SJSA1 (cell line): ENCODE results near the gene SPATA31C1. TPM values are rescaled to one million over a fixed set of nuclear protein-coding genes. Genes with fewer than 3 reads are reported as not detected.
"Not testable (repeated sequence)": the region's sequence is repeated elsewhere in the genome, so short reads cannot be mapped to it uniquely, and the experiment has no call there.

Experiments used
- DNase-seq, 2 experiments: peaks; one replicate each; pipeline ENCODE4 v3.0.0-alpha.2; 2015 to 2020; ENCODE audit warnings: low spot score in 2 of 2, low read depth in 1 of 2
- H3K27ac ChIP-seq: fragments of 250-450 bp; sonication (Bioruptor Pico); 2 replicates; pipeline ENCODE4 v1.5.1; 2020; ENCODE audit warnings: mild to moderate bottlenecking, moderate library complexity
- H3K27me3 ChIP-seq: fragments of 250-450 bp; sonication (Bioruptor Pico); replicated peaks from 2 replicates; pipeline ENCODE4 v1.5.1; 2020; ENCODE audit warnings: mild to moderate bottlenecking, moderate library complexity
- H3K36me3 ChIP-seq: fragments of 250-450 bp; sonication (Bioruptor Pico); 2 replicates; pipeline ENCODE4 v1.5.1; 2020; ENCODE audit warnings: mild to moderate bottlenecking
- H3K4me1 ChIP-seq: fragments of 250-450 bp; sonication (Bioruptor Pico); replicated peaks from 2 replicates; pipeline ENCODE4 v1.6.1; 2021; ENCODE audit warnings: mild to moderate bottlenecking
- H3K4me3 ChIP-seq: fragments of 250-450 bp; sonication (Bioruptor Pico); 2 replicates; pipeline ENCODE4 v1.5.1; 2020; ENCODE audit warnings: mild to moderate bottlenecking
- H3K9me3 ChIP-seq: fragments of 250-450 bp; sonication (Bioruptor Pico); replicated peaks from 2 replicates; pipeline ENCODE4 v1.5.1; 2020; ENCODE audit warnings: mild to moderate bottlenecking
- total RNA-seq: library from RNA; depleted of rRNA; stranded (reverse); fragments of >200 nt; shearing (Covaris generic); gene quantifications from 2 replicates; pipeline ENCODE4 v1.2.3, GENCODE V29; 2014; rRNA removed

Gene SPATA31C1
- total RNA-seq, result not detected in 2 replicates

DNA sequence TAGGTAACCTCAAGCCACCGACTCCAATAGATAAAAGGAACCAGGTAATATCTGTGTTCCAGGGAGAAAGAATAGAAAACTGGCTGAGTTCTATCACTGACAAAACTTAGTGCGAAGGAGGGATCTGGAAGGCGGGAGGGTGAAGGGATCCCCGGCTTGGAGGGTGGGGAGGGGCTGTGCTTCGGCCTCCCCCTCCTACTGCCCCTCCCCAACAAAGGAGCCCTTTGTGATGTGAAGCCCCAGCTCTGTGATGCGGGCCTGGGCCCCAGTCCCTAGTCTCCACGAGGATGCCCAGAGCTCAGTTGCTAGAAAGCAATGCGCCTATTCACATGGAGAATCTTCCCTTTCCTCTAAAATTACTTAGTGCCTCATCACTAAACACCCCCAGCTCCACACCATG is at the start of gene SPATA31C1:
Gene SPATA31C1 (plus strand): TSS at position 301 of the 400 bp plus-strand sequence.
- not testable (repeated sequence) for H3K4me1 ChIP-seq, H3K9me3 ChIP-seq, H3K4me3 ChIP-seq, H3K27me3 ChIP-seq, H3K27ac ChIP-seq, DNase-seq, H3K36me3 ChIP-seq

DNA sequence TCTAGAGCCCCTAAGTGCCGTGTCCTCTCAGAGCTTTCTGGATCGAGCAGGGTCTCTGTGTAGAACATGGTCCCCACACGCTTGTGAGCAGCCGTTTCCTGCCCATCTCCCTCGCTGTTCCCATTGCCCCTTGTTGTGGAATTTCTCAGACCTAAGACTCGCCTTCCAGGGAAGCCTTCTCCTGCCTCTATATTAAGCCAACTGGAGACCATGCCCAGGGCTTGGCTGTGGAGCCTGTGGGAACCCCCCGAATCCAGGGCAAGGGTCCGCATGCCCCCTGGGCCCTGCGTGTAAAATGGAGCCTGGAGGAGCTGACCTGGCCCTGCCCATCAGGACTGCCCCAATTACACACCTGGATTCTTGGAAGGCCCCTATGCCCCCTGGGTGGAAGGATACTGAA is 49.6 kb upstream of the SPATA31C1 start:
- no peak for DNase-seq
- H3K36me3 ChIP-seq, result no peaks in the 10 kb centered on the region
- H3K9me3 ChIP-seq, result no peaks in the 10 kb centered on the region
- no peak overlapping the region for H3K27ac ChIP-seq
- no peak overlapping the region for H3K4me3 ChIP-seq
- no peaks in the 10 kb centered on the region for H3K27me3 ChIP-seq
- H3K4me1 ChIP-seq, result peaks cover 23% of the 10 kb centered on the region

DNA sequence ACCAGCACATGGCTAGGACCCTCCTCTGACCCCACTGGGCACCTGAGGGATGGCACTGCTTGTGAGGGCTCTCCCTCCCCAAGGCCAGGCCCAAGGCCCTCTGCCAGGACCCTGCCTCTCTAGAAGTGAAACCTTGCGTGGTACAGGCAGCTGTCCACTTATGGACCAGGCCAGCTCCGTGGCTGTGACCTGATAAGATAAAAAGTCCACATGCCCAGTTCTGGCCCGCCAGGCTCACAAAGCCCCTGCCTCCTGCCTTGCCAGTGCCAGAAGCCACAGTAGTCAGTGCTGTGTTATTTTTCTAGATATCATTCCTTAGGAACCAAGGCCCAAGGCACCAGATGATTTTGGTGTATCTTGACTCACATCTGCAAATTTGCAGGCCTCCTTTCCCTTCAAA is 49.1 kb upstream of the SPATA31C1 start:
- no peaks in the 10 kb centered on the region for H3K27me3 ChIP-seq
- H3K27ac ChIP-seq, result no peak overlapping the region
- H3K36me3 ChIP-seq, result no peaks in the 10 kb centered on the region
- DNase-seq, result no peak
- H3K4me3 ChIP-seq, result no peak overlapping the region
- H3K9me3 ChIP-seq, result no peaks in the 10 kb centered on the region
- H3K4me1 ChIP-seq, result peaks cover 25% of the 10 kb centered on the region

DNA sequence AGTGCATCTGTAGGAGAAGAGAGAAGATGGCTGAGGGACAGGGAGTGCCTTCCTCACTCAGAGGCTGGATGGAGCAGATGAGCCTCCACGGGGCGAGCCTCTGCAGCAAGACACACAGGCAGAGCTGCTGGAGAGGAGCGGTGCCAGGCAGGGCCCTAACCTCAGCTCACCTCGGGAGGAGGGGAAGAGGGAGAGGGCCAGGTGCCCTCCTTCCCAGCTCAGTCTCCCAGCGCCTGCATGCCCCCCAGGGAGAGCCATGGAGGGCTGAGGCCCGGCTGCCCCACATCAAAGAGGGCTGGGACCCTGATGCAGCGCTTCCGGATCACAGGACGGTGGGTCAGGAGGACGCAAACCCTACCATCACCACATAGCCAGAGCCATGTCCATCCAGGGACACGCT is 48.7 kb upstream of the SPATA31C1 start:
- Histone ChIP-seq H3K4me3 (no peak overlapping the region), H3K27ac (no peak overlapping the region), H3K9me3 (no peaks in the 10 kb centered on the region), H3K27me3 (no peaks in the 10 kb centered on the region), H3K4me1 (peaks cover 29% of the 10 kb centered on the region), H3K36me3 (no peaks in the 10 kb centered on the region)
- DNase-seq, result no peak

DNA sequence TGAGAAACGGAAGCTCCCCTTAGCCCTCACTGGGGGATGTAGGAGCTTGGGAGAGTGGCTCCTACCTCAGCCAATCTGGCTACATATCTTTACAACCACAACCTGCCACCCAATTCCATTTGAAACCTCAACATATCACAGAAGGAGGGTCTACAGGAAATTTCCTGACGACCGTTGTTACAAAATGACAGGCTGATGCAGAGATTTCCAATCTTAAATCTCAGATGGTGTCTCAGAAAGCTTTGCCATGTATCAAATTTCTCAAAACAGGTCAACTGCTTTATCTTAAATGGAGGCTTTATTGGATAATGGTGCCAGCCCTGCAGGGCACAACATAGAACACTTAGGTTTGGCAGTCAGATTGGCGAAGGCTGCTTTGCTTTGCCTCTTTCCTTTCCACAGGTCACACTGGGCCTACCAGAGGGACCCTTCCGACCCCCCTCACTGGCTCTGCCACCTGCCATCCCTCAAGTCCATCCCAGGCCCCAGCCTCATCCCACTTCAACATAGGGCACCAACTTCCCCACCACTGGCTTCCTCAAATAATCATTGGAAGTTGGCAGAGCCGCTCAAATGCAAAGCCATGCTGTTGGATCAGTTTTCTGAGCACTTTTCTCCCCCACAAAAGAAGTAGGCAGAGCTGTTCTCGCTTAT is 46.2 kb upstream of the SPATA31C1 start:
- peaks cover 44% of the 10 kb centered on the region for H3K4me1 ChIP-seq
- DNase-seq, result no peak
- H3K9me3 ChIP-seq, result no peaks in the 10 kb centered on the region
- no peaks in the 10 kb centered on the region for H3K36me3 ChIP-seq
- no peak overlapping the region for H3K27ac ChIP-seq
- no peak overlapping the region for H3K4me3 ChIP-seq
- H3K27me3 ChIP-seq, result no peaks in the 10 kb centered on the region

DNA sequence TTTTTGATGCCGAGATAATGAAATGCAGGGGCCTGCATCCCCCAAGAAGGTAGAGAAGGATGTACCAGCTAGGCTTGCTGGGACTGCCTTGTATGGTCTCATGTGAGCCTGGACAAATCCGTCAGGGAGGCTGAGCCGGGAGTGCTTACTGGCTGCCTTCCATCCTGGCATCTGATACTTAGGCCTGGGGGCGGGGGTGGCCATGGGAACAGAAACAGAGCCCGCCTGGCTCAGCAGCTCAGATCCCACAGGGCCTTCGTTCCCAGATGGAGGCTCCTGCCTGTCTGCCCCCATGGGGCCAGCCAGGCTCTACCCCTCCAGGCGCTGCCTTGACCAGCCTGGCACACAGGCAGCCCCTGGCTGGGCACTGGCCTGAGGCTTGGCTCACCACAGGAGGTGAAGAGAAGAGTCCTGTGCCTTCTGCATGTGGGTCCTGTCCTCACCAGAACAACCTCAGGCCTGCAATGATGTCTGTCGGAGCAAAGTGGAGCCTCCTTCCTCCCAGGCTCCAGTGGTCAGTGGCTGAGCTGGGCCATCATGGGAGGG is 45.6 kb upstream of the SPATA31C1 start:
- H3K4me1 ChIP-seq, result peaks cover 50% of the 10 kb centered on the region
- H3K4me3 ChIP-seq, result no peak overlapping the region
- H3K9me3 ChIP-seq, result no peaks in the 10 kb centered on the region; the same call in 1 of the 2 replicates
- H3K27ac ChIP-seq, result no peak overlapping the region
- DNase-seq, result no peak
- no peaks in the 10 kb centered on the region for H3K36me3 ChIP-seq
- no peaks in the 10 kb centered on the region for H3K27me3 ChIP-seq

DNA sequence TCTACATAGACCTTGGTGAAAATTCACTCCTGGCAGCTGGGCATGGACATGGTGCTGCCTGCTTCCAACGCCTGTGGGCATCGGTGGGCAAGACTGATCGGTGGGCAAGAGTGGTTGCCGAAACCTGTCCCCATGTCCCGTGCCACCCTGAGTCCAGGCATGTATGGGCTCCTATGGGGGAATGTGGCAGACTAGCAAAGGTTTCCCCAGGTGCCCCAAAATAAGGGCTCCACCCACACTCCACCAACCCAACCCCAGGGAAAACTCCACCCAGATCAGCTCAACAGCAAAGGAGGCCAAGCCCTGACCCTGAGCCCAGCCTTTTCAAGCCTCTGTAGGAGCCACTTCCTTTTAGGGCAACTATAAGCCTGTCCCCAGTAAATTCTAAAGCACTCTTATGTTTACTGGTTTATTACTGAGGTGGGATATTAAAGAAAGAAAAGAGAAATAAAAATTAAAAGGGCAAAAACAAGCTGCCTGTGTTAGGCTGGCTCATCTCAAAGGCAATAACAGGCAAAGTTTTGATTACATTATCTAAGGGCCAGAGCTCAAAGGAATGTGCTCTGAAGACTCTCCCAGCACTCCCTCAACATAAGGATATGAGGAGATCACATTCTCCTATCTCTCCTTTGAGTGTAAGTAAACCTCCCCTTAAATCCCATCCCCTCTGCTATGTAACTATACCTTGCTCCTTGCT is 44.0 kb upstream of the SPATA31C1 start:
- no peaks in the 10 kb centered on the region for H3K27me3 ChIP-seq
- DNase-seq, result peak in 1 of 2 experiments; percentile 32
- H3K9me3 ChIP-seq, result peaks cover 12% of the 10 kb centered on the region
- peaks cover 66% of the 10 kb centered on the region for H3K4me1 ChIP-seq
- H3K4me3 ChIP-seq, result no peak overlapping the region
- peak overlapping the region; percentile 56 for H3K27ac ChIP-seq
- peaks cover 8% of the 10 kb centered on the region; the same call in 1 of the 2 replicates for H3K36me3 ChIP-seq

DNA sequence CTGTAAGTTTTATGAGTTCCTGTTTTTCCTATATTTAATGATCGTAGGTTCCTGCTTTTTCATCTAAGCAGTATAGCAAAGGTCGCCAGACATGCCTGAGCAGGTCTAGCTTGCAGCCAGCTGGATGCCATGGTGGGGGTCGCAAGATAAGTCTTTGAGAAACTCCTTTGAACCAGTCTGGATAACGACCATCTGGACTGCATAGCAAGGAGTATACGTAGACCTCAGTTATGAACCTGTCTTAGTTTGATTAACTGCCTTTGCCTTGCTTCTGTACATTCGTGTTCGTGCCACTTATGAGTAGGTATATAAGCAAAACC is 43.5 kb upstream of the SPATA31C1 start:
- H3K27ac ChIP-seq, result peak overlapping the region; percentile 56
- peaks cover 14% of the 10 kb centered on the region for H3K9me3 ChIP-seq
- peaks cover 72% of the 10 kb centered on the region for H3K4me1 ChIP-seq
- no peak for DNase-seq
- H3K27me3 ChIP-seq, result no peaks in the 10 kb centered on the region
- no peak overlapping the region for H3K4me3 ChIP-seq
- H3K36me3 ChIP-seq, result peaks cover 10% of the 10 kb centered on the region; the same call in 1 of the 2 replicates

DNA sequence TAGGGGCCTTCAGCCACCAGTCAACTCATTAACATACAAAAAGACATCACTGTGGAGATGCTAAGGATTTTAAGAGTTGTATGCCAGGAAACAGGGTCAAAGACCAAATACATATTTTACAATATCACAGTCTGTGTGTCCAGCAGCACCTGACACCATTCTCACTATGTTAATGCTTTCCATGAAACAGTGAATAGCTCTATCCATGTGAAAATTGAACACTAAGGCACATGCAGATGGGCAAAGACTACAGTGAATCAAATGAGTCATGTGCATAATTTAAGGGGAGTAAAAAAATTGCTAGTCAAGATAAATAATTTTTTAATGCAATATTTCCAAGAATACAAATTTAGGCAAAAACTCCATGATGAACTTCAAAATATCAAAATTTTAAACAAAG is 42.7 kb upstream of the SPATA31C1 start:
- H3K27me3 ChIP-seq, result no peaks in the 10 kb centered on the region
- H3K27ac ChIP-seq, result peak overlapping the region; percentile 56

DNA sequence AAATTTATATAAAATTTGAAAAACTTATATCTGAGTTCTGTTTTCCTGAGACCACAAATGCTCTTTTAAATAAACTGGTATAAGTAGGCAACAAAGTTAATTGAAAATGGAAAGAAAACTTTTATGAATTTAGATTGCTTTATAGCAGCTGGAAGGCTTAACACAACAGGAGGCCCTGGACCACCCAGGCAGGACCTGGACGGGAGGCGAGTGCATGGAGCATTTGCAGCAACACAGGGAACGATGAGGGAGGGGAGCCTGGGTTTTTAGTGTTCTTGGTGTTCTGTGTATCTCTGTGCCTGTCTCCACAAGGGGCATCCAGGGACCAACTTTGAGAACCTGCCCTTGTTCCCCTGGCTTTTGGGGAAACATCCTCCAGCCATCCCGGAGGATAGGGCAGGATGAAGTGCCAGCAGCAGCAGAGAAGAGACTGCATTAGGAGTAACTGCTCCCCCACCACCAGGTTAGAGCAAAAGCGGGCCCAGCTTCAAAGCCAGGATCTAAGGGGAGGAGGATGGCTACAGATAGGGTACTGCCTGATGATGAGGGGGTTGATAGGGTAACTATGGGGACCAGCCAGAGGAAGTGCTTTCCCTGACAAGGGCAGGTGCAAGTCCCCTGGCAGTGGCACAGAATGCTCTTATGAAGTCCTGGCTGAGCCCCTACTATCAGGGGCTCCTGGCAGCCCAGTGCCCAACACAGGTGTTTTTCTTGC is 41.8 kb upstream of the SPATA31C1 start:
- Histone ChIP-seq H3K9me3 (peaks cover 14% of the 10 kb centered on the region), H3K27me3 (no peaks in the 10 kb centered on the region), H3K27ac (peak overlapping the region; percentile 56), H3K4me3 (no peak overlapping the region), H3K4me1 (peaks cover 69% of the 10 kb centered on the region), H3K36me3 (peaks cover 10% of the 10 kb centered on the region; the same call in 1 of the 2 replicates)
- peak; percentile 88 to 92 for DNase-seq

More for the DNA sequence above, 42.7 kb upstream of the SPATA31C1 start:
- H3K4me3 ChIP-seq, result no peak overlapping the region
- H3K36me3 ChIP-seq, result peaks cover 10% of the 10 kb centered on the region; the same call in 1 of the 2 replicates
- H3K9me3 ChIP-seq, result peaks cover 14% of the 10 kb centered on the region
- H3K4me1 ChIP-seq, result peaks cover 74% of the 10 kb centered on the region
- DNase-seq, result no peak

DNA sequence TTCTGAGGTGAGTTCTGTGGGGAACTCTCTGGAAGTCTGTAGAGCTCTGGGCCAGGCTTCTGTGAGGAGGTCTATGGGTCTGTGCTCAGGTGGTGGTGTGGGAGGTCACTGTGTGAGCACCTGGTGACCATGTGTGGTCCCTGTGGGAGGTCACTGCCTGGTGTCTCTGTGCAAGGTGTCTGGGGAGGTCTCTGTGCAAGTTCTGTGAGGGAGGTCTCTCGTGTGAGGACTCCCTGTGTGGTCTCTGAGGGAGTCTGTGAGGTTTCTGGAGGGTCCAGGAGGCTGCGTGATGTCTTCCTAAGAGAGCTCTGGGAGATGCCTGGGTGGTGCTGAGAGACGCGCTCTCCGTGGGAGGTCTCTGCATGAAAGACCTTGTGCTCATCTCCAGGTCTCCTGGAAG is 41.1 kb upstream of the SPATA31C1 start:
- H3K9me3 ChIP-seq, result peaks cover 14% of the 10 kb centered on the region
- peak; percentile 96 to 97 for DNase-seq
- H3K36me3 ChIP-seq, result peaks cover 10% of the 10 kb centered on the region; the same call in 1 of the 2 replicates
- H3K27ac ChIP-seq, result peak overlapping the region; percentile 94
- no peak overlapping the region for H3K4me3 ChIP-seq
- H3K4me1 ChIP-seq, result peaks cover 69% of the 10 kb centered on the region
- H3K27me3 ChIP-seq, result no peaks in the 10 kb centered on the region

DNA sequence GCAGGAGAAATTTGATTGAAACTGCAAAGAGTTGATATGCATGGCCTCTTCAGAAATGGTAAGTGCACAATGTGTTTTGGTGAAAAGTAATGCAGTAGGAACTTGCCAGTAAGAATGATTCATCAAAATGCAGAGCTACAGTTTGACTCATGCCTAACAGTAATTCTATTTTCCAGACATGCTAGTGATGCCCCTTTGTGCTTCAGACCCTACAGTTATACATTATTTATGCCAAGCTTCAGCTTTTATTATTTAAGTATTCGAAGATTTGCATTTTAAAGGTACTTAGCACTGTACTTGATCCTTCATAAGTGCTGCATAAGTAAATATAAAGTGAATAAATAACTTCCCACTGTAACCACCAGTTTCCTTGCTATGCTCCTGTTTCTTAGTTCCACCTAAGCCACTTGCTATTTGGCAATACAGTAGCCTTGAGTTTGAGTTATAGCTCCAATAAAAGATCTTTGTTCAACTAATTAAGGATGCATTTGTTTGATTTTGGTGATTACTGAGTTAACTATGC is 38.7 kb upstream of the SPATA31C1 start:
- Histone ChIP-seq H3K9me3 (peaks cover 14% of the 10 kb centered on the region), H3K27ac (peak overlapping the region; percentile 94), H3K27me3 (no peaks in the 10 kb centered on the region), H3K36me3 (peaks cover 10% of the 10 kb centered on the region; the same call in 1 of the 2 replicates), H3K4me3 (no peak overlapping the region), H3K4me1 (peaks cover 61% of the 10 kb centered on the region)
- peak in 1 of 2 experiments; percentile 60 for DNase-seq

DNA sequence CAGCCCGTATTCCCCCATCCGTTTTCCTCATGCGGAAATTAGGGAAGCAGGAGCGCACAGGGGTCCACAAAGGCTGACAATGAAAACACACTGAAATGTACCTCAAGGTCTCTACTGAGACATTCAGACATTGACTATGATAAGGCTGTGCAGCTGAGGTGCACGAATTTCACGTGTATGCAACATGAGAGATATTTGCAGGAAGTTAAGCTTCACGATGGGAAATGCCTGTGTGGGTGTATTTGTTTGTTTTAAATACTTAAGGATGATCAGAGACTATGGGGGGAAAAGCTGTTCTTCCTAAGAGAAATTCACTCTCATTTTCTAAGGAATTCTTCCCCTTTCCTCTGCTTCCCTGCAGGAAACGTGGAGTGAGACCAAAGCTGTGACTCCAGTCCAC is 37.6 kb upstream of the SPATA31C1 start:
- Histone ChIP-seq H3K4me1 (peaks cover 50% of the 10 kb centered on the region), H3K27ac (peak overlapping the region; percentile 94), H3K36me3 (peaks cover 10% of the 10 kb centered on the region; the same call in 1 of the 2 replicates), H3K4me3 (no peak overlapping the region), H3K27me3 (no peaks in the 10 kb centered on the region), H3K9me3 (peaks cover 14% of the 10 kb centered on the region)
- no peak for DNase-seq
